SK-N-SH treated with all-trans-retinoic acid at 6 μM for 48 hours (cell line): ENCODE measurements around the gene SEMA3D.

Source experiments
- ATAC-seq: fragments of 200-7000 bp; cut with Tn5 transposase; 3 replicates; pipeline ENCODE4 v1.9.1; 2020; ENCODE audit warnings: mild to moderate bottlenecking, moderate library complexity
- ARNTL ChIP-seq: fragments of 450-650 bp; formaldehyde crosslinking; IDR thresholded peaks from 2 replicates; pipeline ENCODE4 v1.5.0; 2020; ENCODE audit warnings: low read depth, mild to moderate bottlenecking, moderate library complexity, borderline replicate concordance
- BACH2 ChIP-seq: fragments of 250-450 bp; sonication (Bioruptor Pico); IDR thresholded peaks from 2 replicates; pipeline ENCODE4 v1.9.0; 2021; ENCODE audit warnings: mild to moderate bottlenecking, borderline replicate concordance
- CSDC2 ChIP-seq: fragments of 250-450 bp; sonication (Bioruptor Pico); IDR thresholded peaks from 2 replicates; pipeline ENCODE4 v1.5.0; 2020; ENCODE audit warnings: mild to moderate bottlenecking, moderate library complexity
- GLIS3 ChIP-seq: fragments of 250-450 bp; sonication (Bioruptor Pico); IDR thresholded peaks from 2 replicates; pipeline ENCODE4 v1.5.0; 2020; ENCODE audit warnings: mild to moderate bottlenecking, moderate library complexity
- ISL1 ChIP-seq: fragments of 250-450 bp; sonication (Bioruptor Pico); IDR thresholded peaks from 2 replicates; pipeline ENCODE4 v2.1.2; 2022; ENCODE audit warnings: mild to moderate bottlenecking, moderate library complexity
- OSR1 ChIP-seq: fragments of 250-450 bp; sonication (Bioruptor Pico); IDR thresholded peaks from 2 replicates; pipeline ENCODE4 v1.8.0; 2022; ENCODE audit warnings: moderate library complexity, mild to moderate bottlenecking, inconsistent platforms
- RARB ChIP-seq: fragments of 250-450 bp; sonication (Bioruptor Pico); IDR thresholded peaks from 2 replicates; pipeline ENCODE4 v1.8.0; 2021; ENCODE audit warnings: mild to moderate bottlenecking, moderate library complexity
- SNAI2 ChIP-seq: fragments of 250-450 bp; sonication (Bioruptor Pico); IDR thresholded peaks from 2 replicates; pipeline ENCODE4 v1.5.0; 2020; ENCODE audit warnings: mild to moderate bottlenecking, moderate library complexity
- TCF4 ChIP-seq: fragments of 250-450 bp; sonication (Bioruptor Pico); IDR thresholded peaks from 2 replicates; pipeline ENCODE4 v1.8.0; 2021; ENCODE audit warnings: mild to moderate bottlenecking, moderate library complexity, borderline replicate concordance
- ZC3H10 ChIP-seq: fragments of 250-450 bp; sonication (Bioruptor Pico); IDR thresholded peaks from 2 replicates; pipeline ENCODE4 v1.5.1; 2021; ENCODE audit warnings: mild to moderate bottlenecking, moderate library complexity
- ZFP30 ChIP-seq: fragments of 450-650 bp; formaldehyde crosslinking; IDR thresholded peaks from 2 replicates; pipeline ENCODE4 v1.5.0; 2022; ENCODE audit warnings: mild to moderate bottlenecking, moderate library complexity
- ZNF8 ChIP-seq: fragments of 450-650 bp; formaldehyde crosslinking; IDR thresholded peaks from 2 replicates; pipeline ENCODE4 v1.5.0; 2020; ENCODE audit warnings: mild to moderate bottlenecking, moderate library complexity
- TF ChIP-seq, protein P1 (sequence below): fragments of 250-450 bp; sonication (Bioruptor Pico); IDR thresholded peaks from 2 replicates; pipeline ENCODE4 v1.8.0; 2021; ENCODE audit warnings: low read depth, mild to moderate bottlenecking, moderate library complexity, borderline replicate concordance
- TF ChIP-seq, protein P2 (sequence below): fragments of 250-450 bp; sonication (Bioruptor Pico); IDR thresholded peaks from 2 replicates; pipeline ENCODE4 v1.8.0; 2020; ENCODE audit warnings: mild to moderate bottlenecking, moderate library complexity, borderline replicate concordance
- TF ChIP-seq, protein P3 (sequence below): fragments of 250-450 bp; sonication (Bioruptor Pico); IDR thresholded peaks from 2 replicates; pipeline ENCODE4 v1.5.0; 2020; ENCODE audit warnings: mild to moderate bottlenecking, moderate library complexity
- TF ChIP-seq, protein P4 (sequence below): fragments of 250-450 bp; sonication (Bioruptor Pico); IDR thresholded peaks from 2 replicates; pipeline ENCODE4 v1.5.1; 2020; ENCODE audit warnings: low read depth, mild to moderate bottlenecking, moderate library complexity

SEMA3D gene

DNA sequence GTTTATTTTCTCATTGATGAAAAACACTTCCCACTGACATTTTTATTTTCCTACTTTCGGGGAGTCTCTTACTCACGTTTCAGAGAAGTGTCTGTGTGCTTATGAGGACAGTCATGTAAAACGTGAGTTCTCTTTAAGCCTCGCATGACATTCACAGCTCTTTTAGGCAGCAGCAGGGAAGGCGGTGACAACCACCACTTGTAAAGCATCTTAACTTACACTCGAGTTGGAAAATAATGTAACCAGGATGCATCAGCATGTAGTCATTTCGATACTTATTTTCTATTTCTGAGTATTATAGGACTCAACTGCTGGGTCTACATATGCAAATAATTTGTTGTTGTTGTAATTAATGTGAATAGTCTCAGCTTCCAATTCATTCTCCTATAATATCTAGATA is 153.6 kb downstream of the SEMA3D start (continued):
- TF ChIP-seq CSDC2 (CRISPR knock-in tag) (no peak), OSR1 (no peak)
- TF ChIP-seq, protein P1, sequence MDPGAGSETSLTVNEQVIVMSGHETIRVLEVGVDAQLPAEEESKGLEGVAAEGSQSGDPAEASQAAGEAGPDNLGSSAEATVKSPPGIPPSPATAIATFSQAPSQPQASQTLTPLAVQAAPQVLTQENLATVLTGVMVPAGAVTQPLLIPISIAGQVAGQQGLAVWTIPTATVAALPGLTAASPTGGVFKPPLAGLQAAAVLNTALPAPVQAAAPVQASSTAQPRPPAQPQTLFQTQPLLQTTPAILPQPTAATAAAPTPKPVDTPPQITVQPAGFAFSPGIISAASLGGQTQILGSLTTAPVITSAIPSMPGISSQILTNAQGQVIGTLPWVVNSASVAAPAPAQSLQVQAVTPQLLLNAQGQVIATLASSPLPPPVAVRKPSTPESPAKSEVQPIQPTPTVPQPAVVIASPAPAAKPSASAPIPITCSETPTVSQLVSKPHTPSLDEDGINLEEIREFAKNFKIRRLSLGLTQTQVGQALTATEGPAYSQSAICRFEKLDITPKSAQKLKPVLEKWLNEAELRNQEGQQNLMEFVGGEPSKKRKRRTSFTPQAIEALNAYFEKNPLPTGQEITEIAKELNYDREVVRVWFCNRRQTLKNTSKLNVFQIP (CRISPR knock-in tag), result no peak
- TF ChIP-seq, protein P2, sequence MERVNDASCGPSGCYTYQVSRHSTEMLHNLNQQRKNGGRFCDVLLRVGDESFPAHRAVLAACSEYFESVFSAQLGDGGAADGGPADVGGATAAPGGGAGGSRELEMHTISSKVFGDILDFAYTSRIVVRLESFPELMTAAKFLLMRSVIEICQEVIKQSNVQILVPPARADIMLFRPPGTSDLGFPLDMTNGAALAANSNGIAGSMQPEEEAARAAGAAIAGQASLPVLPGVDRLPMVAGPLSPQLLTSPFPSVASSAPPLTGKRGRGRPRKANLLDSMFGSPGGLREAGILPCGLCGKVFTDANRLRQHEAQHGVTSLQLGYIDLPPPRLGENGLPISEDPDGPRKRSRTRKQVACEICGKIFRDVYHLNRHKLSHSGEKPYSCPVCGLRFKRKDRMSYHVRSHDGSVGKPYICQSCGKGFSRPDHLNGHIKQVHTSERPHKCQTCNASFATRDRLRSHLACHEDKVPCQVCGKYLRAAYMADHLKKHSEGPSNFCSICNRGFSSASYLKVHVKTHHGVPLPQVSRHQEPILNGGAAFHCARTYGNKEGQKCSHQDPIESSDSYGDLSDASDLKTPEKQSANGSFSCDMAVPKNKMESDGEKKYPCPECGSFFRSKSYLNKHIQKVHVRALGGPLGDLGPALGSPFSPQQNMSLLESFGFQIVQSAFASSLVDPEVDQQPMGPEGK (CRISPR knock-in tag), result no peak

DNA sequence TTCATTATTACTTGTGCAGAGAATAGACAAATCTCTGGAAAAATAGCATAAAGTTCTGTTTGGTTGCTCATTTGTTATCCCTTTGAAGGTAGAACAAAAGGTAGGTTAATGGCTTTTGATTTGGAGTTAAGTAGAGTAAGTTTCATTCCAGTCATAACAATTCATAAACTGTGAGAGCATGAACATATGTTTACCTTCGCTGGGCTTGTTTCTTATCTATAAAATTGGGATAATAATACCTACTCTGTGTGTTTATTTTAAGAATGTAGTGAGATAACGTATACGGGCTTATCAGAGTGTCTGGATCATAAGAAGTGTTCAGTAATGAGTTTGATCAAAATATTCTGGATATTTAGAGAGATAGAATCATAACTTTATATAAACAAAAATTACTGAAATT is 155.4 kb downstream of the SEMA3D start:
- no peak; the same call in 2 of the 3 replicates for ATAC-seq
- TF ChIP-seq TCF4 (no peak), RARB (CRISPR knock-in tag) (no peak), GLIS3 (no peak), ISL1 (CRISPR knock-in tag) (no peak), CSDC2 (CRISPR knock-in tag) (no peak), BACH2 (CRISPR knock-in tag) (no peak), SNAI2 (no peak), ZFP30 (no peak), ZC3H10 (no peak), ZNF8 (CRISPR knock-in tag) (no peak)
- TF ChIP-seq, protein P3, sequence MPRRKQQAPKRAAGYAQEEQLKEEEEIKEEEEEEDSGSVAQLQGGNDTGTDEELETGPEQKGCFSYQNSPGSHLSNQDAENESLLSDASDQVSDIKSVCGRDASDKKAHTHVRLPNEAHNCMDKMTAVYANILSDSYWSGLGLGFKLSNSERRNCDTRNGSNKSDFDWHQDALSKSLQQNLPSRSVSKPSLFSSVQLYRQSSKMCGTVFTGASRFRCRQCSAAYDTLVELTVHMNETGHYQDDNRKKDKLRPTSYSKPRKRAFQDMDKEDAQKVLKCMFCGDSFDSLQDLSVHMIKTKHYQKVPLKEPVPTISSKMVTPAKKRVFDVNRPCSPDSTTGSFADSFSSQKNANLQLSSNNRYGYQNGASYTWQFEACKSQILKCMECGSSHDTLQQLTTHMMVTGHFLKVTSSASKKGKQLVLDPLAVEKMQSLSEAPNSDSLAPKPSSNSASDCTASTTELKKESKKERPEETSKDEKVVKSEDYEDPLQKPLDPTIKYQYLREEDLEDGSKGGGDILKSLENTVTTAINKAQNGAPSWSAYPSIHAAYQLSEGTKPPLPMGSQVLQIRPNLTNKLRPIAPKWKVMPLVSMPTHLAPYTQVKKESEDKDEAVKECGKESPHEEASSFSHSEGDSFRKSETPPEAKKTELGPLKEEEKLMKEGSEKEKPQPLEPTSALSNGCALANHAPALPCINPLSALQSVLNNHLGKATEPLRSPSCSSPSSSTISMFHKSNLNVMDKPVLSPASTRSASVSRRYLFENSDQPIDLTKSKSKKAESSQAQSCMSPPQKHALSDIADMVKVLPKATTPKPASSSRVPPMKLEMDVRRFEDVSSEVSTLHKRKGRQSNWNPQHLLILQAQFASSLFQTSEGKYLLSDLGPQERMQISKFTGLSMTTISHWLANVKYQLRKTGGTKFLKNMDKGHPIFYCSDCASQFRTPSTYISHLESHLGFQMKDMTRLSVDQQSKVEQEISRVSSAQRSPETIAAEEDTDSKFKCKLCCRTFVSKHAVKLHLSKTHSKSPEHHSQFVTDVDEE, result no peak
- TF ChIP-seq, protein P4, sequence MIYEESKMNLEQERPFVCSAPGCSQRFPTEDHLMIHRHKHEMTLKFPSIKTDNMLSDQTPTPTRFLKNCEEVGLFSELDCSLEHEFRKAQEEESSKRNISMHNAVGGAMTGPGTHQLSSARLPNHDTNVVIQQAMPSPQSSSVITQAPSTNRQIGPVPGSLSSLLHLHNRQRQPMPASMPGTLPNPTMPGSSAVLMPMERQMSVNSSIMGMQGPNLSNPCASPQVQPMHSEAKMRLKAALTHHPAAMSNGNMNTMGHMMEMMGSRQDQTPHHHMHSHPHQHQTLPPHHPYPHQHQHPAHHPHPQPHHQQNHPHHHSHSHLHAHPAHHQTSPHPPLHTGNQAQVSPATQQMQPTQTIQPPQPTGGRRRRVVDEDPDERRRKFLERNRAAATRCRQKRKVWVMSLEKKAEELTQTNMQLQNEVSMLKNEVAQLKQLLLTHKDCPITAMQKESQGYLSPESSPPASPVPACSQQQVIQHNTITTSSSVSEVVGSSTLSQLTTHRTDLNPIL, result no peak

DNA sequence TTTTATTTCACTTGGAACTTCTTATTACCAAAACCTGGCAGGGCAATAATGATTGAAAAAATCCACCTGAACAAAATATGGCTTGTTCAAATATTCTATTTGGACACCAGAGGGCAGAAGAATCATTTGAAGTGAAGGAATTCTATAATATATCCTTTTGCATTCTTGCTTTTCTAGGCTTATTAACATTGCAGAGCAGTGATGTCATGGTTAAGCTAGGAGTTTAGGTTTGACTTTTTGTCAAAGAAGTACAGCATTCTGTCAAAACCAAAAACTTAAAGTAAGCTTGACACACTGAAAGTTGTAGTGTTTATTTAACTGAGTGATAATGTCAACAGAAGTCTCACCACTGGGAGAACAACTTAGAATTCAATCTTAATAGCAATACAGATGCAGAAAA is 156.0 kb downstream of the SEMA3D start:
- TF ChIP-seq ARNTL (no peak), ISL1 (CRISPR knock-in tag) (peak; percentile 79)
- TF ChIP-seq, protein P4, result peak; percentile 77; the same call in 1 of the 2 replicates
- TF ChIP-seq, protein P2 (CRISPR knock-in tag), result no peak; the same call in 1 of the 2 replicates
- ATAC-seq, result peak; percentile 93

DNA sequence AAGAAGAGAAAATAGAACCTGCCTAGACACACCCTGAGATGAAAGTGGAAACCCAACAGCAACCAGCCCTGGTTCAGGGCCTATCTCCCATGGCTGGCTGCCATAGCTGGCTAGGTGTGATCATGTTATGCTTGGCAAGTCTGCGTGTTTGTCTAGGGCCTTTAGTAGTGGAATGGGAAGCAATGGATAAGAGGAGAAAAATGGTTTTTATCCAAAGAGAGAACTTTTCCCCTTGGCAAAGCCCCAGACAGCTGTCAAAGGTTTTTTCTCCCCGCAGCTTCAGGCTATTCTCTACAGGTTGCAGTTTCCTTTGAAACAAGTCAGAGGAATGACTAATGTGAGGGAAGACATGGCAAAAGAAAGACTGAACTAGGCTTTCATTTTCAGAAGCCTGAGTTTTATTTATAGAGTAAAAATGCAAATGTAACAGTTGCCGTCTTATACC is 161.5 kb downstream of the SEMA3D start:
- TF ChIP-seq ISL1 (CRISPR knock-in tag) (peak; percentile 82), BACH2 (CRISPR knock-in tag) (no peak), RARB (CRISPR knock-in tag) (no peak)
- TF ChIP-seq, protein P1 (CRISPR knock-in tag), result peak; percentile 45; the same call in 1 of the 2 replicates
- TF ChIP-seq, protein P2 (CRISPR knock-in tag), result no peak
- peak; percentile 74 for ATAC-seq
